Testis (tissue), 2 donors: ENCODE data around the gene DDC.

Experiments
- POLR2A ChIP-seq: fragments of 450-650 bp; IDR thresholded peaks from one replicate; pipeline ENCODE4 v1.6.1; 2017; ENCODE audit warnings: antibody characterized with exemption, mild to moderate bottlenecking, moderate library complexity
- TF ChIP-seq, protein P1 (sequence below), 3 experiments: fragments of 450-650 bp in 2 of 3; fragments of 200-600 bp in 1 of 3; sonication (generic) in 1 of 3; IDR thresholded peaks; one replicate each; pipeline ENCODE4 v1.5.1; 2016 to 2019; ENCODE audit warnings: antibody characterized with exemption in 3 of 3, mild to moderate bottlenecking in 2 of 3, moderate library complexity in 1 of 3

DNA sequence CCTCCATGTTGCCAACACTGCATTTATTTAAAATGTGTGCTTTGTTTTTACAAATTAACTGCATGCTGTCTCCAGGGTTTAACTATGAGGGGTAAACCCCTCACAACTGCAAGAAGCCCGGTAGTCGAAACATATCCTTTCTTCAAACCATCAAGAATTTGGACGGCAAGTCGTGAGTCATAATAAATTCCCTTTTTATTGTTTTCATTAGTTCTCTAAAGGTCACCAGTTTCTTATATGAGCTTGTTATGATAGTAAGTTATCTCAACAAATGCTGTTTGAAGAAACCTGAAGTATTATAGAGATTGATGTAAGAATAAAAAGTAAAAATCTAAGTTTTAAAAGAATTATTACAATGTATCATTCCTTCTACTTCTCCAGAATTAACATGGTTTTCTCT is 102.8 kb downstream of the DDC start:
- TF ChIP-seq, protein P1, sequence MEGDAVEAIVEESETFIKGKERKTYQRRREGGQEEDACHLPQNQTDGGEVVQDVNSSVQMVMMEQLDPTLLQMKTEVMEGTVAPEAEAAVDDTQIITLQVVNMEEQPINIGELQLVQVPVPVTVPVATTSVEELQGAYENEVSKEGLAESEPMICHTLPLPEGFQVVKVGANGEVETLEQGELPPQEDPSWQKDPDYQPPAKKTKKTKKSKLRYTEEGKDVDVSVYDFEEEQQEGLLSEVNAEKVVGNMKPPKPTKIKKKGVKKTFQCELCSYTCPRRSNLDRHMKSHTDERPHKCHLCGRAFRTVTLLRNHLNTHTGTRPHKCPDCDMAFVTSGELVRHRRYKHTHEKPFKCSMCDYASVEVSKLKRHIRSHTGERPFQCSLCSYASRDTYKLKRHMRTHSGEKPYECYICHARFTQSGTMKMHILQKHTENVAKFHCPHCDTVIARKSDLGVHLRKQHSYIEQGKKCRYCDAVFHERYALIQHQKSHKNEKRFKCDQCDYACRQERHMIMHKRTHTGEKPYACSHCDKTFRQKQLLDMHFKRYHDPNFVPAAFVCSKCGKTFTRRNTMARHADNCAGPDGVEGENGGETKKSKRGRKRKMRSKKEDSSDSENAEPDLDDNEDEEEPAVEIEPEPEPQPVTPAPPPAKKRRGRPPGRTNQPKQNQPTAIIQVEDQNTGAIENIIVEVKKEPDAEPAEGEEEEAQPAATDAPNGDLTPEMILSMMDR (IDR thresholded peaks at IDR 0.05) = no peak
- TF ChIP-seq POLR2A = no peak
